GM21619 (cell line): Measurements from ENCODE around the gene C2CD4A.
A peak's percentile ranks its signal among the peaks of the same experiment; 100 is the strongest.
"Not testable (repeated sequence)": the region's sequence is repeated elsewhere in the genome, so short reads cannot be mapped to it uniquely, and the experiment has no call there.

Experiments
- ATAC-seq: cut with Tn5 transposase; IDR thresholded peaks from one replicate; pipeline ENCODE4 v1.9.1; 2021; ENCODE audit not compliant: unreplicated experiment

The C2CD4A gene, protein sequence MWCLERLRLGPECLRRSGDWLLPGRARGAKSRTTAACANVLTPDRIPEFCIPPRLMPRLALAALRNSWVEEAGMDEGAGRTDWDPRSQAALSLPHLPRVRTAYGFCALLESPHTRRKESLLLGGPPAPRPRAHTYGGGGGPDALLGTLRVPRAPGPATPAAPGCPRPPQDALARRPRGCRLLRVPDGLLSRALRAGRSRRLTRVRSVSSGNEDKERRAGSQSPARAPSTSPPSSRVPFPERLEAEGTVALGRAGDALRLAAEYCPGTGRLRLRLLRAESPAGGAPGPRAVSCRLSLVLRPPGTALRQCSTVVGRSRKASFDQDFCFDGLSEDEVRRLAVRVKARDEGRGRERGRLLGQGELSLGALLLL

DNA sequence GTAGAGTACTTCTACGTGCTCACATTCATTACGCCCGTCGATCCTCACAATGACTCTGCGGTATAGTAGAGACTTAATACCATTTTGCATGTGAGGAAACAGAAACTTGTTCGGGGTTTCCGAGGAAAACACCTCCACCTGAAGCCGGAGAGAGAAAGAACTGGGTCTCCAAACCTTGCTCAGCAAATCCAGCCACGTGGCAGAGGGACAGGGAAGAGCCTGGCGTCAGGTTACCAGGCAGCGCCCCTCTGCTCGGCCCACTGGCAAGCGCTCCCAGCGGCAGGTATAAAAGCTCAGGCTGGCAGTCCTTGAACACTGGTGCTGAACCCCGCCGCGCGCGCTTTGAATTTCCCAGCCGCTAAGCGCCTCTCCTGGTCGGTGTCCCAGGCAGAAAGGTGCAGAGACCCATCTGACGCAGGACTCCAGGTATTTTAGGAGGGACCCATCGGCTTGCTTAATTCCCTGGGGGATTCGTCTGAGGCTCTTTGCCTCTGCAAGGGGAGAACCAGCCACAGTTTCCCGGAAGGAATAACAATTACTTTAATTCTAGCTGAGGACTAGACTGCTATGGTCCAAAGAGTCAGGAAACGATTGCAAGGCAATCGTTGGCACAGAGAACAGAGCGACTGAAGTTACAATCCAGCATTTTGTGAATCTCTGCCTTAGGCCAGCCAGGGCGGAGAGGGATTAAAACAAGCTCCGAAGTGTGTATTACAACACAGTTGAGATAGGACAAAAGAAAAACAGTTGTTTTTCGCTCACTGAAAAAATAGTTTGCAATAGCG, at the start of gene C2CD4A:
C2CD4A (plus strand) TSS at position 315 of the 785 bp plus-strand sequence. CDS start 637 bp downstream, outside the sequence.
- ATAC-seq: peak; percentile 40

DNA sequence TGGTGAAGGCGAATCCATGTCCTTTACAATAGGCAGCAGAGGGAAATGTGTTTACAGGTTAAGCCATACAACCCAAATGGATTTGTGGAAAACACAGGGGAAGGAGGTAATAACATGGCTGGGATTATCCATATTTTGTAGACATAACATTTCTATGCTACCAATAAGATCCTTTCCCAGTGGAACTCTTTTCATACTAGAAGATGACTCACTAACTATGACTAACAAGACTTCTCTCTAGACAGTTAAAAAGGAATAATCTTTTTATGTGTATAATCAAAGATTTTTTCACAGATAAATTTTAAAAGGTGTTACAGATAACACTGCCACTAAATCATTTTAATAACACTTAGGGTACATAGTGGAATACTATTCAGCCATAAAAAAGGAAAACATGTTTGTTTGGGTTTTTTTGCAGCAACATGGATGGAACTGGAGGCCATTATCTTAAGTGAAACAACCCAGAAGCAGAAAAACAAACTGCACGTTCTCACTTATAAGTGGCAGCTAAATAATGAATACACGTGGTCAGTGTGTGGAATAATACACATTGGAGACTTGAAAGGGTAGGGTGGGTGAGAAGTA, 46.1 kb upstream of the C2CD4A start:
- no peak for ATAC-seq

DNA sequence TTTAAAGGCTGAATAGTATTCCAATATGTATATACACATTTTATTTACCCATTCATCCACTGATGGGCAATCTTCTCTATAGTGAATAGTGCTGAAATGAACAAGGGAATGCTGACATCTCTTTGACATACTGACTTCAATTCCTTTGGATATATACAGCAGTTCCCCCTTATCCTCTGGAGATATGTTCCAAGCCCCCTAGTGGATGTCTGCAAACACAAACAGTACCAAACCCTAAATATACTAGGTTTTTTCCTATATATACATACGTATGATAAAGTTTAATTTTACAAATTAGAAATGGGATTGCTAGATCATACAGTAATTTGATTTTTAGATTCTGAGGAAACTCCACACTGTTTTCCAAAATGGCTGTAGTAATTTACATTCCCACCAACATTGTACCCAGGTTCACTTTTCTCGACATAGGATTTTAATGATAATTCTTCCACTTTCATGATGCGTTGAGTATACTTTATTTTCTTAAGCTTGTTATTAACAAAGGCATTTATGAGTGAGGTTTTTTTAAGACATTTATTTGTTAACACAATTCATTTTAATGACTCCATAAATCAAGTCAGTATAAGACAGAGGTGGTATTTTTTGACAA, 44.7 kb upstream of the C2CD4A start:
- ATAC-seq: no peak

DNA sequence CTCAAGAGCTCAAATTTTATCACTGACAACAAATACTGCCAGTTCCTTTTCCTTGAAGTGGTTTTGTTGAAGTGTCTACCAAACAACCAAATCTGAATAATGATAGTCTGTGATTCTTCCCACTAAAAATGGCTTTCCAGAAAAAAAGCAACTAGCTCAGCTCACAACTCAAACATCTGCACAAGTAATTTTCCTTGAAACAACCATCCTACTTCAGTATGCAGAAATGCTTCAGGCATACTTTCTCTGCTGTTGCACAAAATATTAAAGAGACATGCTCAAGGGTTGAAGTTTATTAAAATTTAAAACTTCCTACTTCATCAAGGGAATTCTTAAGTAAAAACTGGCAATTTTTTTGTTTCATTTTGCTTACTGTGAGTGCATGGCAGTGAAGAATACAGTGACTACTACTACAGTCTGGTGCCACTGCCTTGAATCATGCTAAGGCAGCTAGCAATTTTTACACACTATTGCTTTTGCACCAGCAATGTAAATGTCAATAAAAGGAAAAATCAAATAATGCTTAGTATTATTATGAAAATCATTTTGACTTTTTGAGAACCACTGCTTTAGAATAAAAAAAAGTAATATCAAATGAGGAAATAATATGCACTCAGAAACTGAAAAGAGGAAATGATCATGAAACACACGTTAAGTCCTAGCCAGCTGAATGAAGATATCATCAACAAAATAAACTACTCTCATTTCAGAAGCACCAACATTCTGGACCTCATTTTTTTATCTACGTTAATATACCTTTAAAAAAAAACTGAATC, 40.1 kb upstream of the C2CD4A start:
- ATAC-seq: no peak

DNA sequence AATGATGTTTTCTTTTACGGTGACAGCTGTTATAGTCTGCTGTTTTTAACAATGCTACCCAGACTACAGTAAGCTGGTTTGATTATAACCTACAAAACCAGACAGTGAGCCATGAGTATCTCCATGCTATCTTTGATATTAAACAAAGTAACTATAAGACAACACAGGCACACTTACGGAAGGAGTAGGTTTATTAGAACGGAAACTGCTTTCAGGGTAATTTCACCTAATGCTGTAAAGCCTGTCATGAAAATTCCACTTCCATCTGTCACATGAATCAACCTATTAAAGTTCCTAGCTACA, 39.6 kb upstream of the C2CD4A start:
- no peak for ATAC-seq

DNA sequence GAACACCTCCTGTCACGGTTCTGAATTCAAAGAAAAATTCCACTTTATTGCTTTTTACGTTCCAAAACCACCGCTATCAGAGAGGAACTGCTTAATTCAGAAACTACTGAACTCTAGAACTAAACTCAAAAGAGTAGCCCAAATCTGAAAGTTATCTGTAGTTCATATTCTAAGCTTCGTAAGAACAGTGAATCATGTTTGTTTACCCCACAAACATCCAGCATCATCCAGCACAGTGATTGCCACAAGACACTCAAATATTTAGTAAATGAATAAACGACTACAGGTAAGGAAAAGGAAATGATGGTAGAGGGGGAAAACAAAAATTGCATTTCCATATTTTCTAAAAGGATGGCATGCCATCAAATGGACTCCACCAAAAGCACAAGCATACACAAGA, 38.9 kb upstream of the C2CD4A start:
- ATAC-seq: no peak

DNA sequence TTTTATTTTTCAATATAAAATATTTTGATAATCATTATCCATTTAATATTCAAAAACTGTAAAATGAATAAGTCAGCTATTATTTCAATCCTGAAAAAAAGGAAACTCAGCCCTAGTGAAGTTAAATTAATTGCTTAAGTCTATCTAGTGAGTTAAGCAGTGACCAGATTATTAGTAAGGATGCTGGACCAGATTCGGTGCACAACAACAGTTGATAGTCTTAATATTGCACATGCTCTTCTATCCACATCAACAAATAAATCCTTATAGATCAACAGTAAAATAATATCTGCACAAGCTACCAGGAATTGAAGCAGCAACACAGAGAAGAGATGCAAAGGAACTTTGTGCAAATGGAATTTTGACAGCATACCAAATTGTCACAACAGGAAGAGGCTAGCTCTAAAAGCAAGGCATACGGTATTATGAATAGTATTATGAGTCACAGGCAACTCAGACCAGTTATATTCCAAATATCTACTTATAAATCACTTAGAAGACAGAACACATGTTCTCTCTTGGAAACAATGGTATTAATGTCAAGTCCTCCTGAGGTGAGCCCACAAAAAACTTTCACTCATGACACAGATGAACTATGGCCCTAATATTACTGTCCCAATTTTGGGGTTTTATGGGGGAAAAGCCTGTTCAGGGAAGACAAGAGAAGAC, 31.4 kb upstream of the C2CD4A start:
- ATAC-seq: no peak

DNA sequence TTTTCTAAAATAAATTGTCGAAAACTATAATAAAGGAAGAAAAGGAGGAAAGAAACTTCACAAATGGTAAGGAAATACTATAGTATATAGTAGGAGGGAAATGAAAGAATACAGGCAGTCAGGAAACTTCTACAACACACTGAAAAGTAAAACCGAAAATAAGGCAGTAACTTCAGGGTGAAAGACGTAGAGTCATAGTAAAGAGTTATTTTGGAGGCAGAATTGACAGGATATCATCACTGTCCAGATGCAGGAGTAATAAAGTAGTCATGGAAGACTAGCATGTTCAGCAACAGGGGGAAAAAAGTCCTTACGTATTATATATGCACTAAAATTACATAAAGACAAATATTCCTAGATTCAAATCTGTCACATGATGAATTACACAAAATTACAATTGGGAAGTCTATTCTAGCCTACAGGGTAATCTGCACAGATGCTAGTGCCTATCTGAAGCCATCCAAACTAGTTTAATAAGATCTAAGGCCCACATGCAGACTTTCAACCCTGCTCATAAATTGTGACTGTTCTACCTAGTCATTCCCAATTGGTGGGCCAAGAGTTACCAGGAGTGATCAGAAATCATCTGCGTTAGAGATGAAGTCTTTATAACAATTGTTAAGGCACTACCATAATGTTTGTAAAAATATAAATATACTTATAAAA, 20.6 kb upstream of the C2CD4A start:
- peak; percentile 80 for ATAC-seq

DNA sequence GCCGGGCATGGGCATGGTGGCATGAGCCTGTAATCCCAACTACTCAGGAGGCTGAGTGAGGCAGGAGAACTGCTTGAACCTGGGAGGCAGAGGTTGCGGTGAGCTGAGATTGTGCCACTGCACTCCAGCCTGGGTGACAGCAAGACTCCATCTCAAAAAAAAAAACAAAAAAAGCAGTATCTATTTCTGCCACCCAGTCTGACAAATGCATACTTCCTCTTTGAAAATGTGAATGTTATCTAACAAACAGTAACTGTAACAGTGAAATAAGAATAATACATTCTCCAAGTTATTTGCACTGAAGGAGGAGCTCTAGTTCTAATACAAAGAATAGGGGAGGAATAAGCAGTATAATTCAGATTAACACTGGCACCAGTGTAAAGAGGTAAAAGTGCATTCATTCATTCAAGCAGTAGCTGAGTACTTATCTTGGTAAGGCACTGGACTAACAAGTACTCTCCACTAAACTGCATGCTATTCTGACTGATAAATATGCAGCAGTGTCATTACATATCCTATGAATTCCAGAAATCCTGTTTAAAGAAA, 19.4 kb upstream of the C2CD4A start:
- no peak for ATAC-seq

DNA sequence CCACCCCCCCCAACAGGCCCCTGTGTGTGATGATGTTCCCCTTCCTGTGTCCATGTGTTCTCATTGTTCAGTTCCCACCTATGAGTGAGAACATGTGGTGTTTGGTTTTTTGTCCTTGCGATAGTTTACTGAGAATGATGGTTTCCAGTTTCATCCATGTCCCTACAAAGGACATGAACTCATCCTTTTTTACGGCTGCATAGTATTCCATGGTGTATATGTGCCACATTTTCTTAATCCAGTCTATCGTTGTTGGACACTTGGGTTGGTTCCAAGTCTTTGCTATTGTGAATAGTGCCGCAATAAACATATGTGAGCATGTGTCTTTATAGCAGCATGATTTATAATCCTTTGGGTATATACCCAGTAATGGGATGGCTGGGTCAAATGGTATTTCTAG, 18.5 kb upstream of the C2CD4A start:
- ATAC-seq: not testable (repeated sequence)

DNA sequence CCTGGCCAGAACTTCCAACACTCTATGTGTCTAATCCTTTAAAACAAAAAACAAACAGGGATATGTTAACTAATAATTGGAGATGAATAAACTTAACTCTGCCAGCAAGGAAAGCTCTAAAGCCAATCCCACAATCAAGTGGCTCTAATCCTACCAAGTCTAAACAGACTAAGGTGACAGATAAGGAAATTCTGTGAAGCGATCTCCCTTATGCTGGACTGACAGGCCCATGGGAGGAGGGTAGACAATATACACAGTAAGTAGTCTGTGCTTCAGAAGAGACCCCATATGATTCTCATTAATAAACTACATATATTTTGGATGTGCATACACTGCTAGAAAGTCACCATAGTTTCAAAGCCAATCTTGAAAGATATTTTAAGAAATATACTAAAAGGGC, 16.7 kb upstream of the C2CD4A start:
- no peak for ATAC-seq

DNA sequence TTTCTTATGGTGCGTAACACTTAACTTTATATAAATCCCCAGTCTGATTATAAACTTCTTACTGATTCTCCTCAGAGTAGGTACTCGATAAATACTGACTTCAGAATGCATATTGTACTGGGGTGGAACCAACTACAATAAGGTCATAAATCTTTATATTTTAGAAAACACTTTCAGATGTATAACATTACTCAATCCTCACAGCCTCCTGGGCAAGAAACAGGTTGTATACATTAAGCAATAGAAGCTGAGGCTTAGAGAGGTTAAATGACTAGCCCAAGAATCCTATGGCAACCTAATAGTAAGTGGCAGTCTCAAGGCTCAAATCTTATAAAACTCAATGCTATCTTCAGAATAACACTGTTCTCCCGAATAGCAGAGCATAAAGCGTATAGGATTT, 15.6 kb upstream of the C2CD4A start:
- no peak for ATAC-seq

DNA sequence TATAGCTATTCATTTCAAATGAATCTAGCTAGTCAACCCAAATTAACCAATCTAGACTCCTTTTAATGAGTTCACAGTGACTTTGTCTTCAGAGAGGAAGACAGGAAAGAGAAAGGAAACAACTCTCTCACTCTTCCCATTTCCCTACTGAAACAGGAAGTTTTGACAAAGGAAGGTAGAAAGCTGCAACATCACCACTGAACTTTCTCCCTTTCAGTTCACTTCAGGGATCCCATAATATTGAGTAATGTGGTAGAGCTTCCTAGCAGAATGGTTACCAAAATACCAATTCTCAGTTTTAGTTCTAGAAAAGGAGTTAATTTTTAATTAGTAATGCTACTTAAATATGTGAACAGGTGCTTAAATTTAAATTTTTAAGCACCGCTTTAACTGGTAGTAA, 14.1 kb upstream of the C2CD4A start:
- no peak for ATAC-seq

DNA sequence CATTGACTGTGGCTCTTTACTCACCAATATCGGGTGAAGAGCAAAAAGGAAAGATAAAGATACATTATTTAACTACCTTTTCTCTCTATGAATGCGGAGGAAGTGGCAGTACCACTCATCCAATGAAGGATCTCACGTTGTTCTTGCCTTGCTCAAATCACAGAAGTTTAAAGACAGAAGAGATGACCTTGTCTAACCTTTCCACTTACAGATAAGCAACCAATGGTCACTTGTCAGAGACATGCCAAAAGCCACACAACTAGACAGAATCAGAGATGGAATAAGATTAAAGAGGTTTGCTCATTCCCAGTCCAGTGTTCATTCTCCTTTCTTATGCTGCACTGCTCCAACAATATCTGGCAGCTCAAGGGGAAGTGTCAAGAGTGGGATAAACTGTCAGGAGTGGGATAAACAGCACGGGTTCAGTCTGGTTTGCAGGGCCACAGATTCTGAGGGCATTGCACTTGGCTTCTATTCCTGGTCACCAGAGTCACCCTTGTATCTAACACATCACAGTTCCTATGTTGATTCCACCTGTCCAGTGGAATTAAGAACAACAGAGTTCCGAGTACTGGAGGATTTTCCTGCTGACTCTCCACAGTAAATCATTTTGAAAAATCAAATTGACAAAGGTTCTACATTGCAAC, 13.2 kb upstream of the C2CD4A start:
- no peak for ATAC-seq

DNA sequence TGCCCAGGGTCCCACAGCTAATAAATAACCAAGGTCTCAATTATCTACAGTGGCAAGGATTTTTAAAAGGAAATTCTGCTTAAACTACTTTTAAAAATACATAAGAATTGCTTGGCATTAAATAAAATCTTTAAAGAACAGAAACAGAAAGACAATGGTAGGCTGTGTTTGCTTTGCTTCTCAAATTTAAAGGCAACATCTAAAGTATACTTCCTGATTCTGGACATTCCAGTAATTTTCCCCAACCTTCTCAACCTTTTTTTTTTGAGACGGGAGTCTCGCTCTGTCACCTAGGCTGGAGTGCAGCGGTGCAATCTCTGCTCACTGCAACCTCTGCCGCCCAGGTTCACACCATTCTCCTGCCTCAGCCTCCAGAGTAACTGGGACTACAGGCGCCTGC, 11.8 kb upstream of the C2CD4A start:
- no peak for ATAC-seq

DNA sequence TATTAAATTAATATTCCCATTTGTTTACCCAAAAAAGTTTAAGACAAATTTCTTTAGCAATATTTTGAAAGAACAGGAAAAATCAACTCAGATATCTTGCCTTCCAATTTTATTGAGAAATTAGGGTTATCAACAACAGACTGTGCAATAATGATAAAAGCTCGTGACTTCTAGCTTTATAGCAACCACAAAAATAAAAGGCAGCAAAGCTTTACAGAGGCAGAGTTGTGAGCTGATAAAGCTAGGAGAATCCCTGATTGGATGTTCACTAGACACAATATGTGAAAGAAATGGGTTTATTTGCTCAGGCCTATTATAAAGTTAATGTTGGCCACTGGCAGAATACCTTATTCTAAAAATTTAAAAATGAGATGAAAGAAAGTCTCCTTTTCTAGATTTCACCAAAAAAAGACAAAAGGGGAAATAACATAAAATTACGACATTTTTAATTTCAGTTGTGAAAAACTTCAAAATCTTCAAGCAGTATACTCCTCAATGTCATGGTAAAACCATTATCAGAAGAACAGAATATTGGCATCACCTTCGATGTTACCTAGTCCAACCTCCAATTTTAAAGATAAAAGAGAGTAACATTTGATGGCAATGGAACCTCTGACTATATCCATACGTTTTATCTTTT, 9.3 kb upstream of the C2CD4A start:
- no peak for ATAC-seq

DNA sequence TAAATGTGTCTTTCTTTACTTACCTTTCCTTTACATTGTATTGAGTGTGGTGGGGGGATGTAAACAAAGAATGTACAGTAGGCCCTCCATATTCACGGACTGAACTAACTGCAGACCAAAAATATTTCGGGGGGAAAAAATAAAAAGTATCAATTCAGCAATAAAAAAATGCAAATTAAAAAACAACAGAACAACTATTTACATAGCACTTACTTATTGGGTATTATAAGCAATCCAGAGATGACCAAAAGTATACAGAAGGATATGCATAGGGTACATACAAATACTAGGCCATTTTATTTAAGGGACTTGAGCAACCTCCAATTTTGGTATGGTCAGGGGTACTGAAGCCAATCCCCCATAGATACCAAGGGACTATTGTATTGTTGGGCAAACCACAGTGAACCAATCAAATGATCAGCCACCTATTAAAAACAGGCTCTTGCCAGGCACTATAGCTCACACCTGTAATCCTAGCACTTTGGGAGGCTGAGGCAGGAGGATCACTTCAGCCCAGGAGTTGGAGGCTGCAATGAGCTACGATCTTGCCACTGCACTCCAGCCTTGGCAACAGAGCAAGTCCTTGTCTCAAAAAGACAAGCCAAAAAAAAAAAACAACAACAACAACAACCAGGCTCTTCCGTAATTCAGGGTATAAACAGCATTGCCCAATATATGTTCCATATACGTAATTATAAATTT, 8.3 kb upstream of the C2CD4A start:
- ATAC-seq: no peak
